Smooth muscle cell (in vitro differentiated cells): Measurements from ENCODE around the gene PODXL2. TPM values are rescaled to one million over a fixed set of nuclear protein-coding genes. Genes with fewer than 3 reads are reported as not detected.

Source experiments
- DNase-seq: peaks from one replicate; lab custom pipeline; 2025; ENCODE audit not compliant: unreplicated experiment; lab: John Stamatoyannopoulos, UW
- H2AFZ ChIP-seq: fragments of 200-600 bp; sonication (generic); 2 replicates; pipeline ENCODE4 v1.6.0; 2016; ENCODE audit warnings: antibody characterized with exemption, low read depth, mild to moderate bottlenecking
- H3F3A ChIP-seq: fragments of 200-600 bp; sonication (generic); 2 replicates; pipeline ENCODE4 v1.6.0; 2017; ENCODE audit warnings: antibody characterized with exemption, low read depth
- H3K27ac ChIP-seq: fragments of 200-600 bp; sonication (generic); 2 replicates; pipeline ENCODE4 v1.5.1; 2016; ENCODE audit warnings: low read depth, mild to moderate bottlenecking
- H3K27me3 ChIP-seq: fragments of 200-600 bp; sonication (generic); 2 replicates; pipeline ENCODE4 v1.6.1; 2016; ENCODE audit warnings: low read depth, mild to moderate bottlenecking
- H3K36me3 ChIP-seq: fragments of 200-600 bp; sonication (generic); 2 replicates; pipeline ENCODE4 v1.5.1; 2016; ENCODE audit warnings: low read depth
- H3K4me1 ChIP-seq: fragments of 200-600 bp; sonication (generic); 2 replicates; pipeline ENCODE4 v1.5.1; 2016; ENCODE audit warnings: low read depth
- H3K4me2 ChIP-seq: fragments of 200-600 bp; sonication (generic); 2 replicates; pipeline ENCODE4 v1.6.0; 2016; ENCODE audit warnings: mild to moderate bottlenecking
- H3K4me3 ChIP-seq: fragments of 200-600 bp; sonication (generic); 2 replicates; pipeline ENCODE4 v1.5.1; 2016; ENCODE audit warnings: mild to moderate bottlenecking
- H3K79me2 ChIP-seq: fragments of 200-600 bp; sonication (generic); 2 replicates; pipeline ENCODE4 v1.6.0; 2016; ENCODE audit warnings: low read depth, mild to moderate bottlenecking
- H3K9ac ChIP-seq: fragments of 200-600 bp; sonication (generic); 2 replicates; pipeline ENCODE4 v1.6.0; 2016; ENCODE audit warnings: low read depth
- H3K9me3 ChIP-seq: fragments of 200-600 bp; sonication (generic); replicated peaks from 2 replicates; pipeline ENCODE4 v1.5.1; 2016; ENCODE audit warnings: low read depth
- H4K20me1 ChIP-seq: fragments of 200-600 bp; sonication (generic); 2 replicates; pipeline ENCODE4 v1.6.0; 2016; ENCODE audit warnings: low read depth
- WGBS: methylation state at CpG from one replicate; pipeline ENCODE4 v1.1.7; 2016; ENCODE audit warnings: low lambda C conversion rate; 5-methylcytosine and 5-hydroxymethylcytosine counted together
- polyA plus RNA-seq: library from polyadenylated mRNA; unstranded; fragments of >200 nt; fragmentation: Nextera tagmentation; extraction: Ambion mirVana; gene quantifications from 2 replicates; pipeline ENCODE4 v1.2.1, GENCODE V29; 2016
- total RNA-seq: library from RNA; depleted of rRNA; stranded (reverse); fragments of >200 nt; gene quantifications from 2 replicates; pipeline ENCODE4 v1.2.3, GENCODE V29; 2014
- TF ChIP-seq, protein P1 (sequence below): fragments of 200-600 bp; sonication (generic); IDR thresholded peaks from 2 replicates; pipeline ENCODE4 v1.5.1; 2017; ENCODE audit warnings: borderline replicate concordance, mild to moderate bottlenecking, antibody characterized with exemption; ENCODE audit not compliant: insufficient read depth, poor library complexity, severe bottlenecking

The PODXL2 gene
- total and polyA plus RNA-seq, 2 experiments from 2014 or later: 4.1 to 9.7 TPM

DNA sequence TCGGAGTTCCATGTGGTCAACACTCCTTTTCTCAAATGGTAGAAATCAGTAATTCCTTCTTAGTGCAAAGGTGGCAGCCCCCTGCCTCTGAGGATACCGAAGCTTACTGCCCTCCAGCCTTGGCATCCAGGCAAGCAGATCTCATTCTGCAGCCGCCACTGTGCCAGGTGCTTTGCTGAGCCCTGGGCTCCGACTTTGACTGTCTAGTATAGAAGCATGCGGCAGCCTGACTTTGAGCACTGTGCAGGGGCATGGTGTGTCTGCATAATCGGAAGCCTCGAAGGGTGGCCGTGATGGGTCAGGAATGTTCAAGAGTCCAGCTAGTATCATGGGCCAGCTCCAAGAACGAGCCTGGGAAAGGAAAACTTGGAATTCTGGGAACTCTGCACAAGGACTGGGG is 83.5 kb downstream of the PODXL2 start:
- Histone ChIP-seq H3K36me3 (no peaks in the 10 kb centered on the region), H3K27ac (no peak overlapping the region), H3K79me2 (no peaks in the 10 kb centered on the region), H3K9me3 (no peaks in the 10 kb centered on the region), H4K20me1 (no peaks in the 10 kb centered on the region), H3K4me2 (no peak overlapping the region), H3F3A (no peaks in the 10 kb centered on the region), H3K4me1 (no peaks in the 10 kb centered on the region), H2AFZ (no peak overlapping the region), H3K9ac (no peak overlapping the region), H3K27me3 (no peaks in the 10 kb centered on the region), H3K4me3 (no peak overlapping the region)
- WGBS: 95% methylated on average over 9 of the region's 9 CpGs
- TF ChIP-seq, protein P1, sequence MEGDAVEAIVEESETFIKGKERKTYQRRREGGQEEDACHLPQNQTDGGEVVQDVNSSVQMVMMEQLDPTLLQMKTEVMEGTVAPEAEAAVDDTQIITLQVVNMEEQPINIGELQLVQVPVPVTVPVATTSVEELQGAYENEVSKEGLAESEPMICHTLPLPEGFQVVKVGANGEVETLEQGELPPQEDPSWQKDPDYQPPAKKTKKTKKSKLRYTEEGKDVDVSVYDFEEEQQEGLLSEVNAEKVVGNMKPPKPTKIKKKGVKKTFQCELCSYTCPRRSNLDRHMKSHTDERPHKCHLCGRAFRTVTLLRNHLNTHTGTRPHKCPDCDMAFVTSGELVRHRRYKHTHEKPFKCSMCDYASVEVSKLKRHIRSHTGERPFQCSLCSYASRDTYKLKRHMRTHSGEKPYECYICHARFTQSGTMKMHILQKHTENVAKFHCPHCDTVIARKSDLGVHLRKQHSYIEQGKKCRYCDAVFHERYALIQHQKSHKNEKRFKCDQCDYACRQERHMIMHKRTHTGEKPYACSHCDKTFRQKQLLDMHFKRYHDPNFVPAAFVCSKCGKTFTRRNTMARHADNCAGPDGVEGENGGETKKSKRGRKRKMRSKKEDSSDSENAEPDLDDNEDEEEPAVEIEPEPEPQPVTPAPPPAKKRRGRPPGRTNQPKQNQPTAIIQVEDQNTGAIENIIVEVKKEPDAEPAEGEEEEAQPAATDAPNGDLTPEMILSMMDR: no peak
- DNase-seq: no peak

DNA sequence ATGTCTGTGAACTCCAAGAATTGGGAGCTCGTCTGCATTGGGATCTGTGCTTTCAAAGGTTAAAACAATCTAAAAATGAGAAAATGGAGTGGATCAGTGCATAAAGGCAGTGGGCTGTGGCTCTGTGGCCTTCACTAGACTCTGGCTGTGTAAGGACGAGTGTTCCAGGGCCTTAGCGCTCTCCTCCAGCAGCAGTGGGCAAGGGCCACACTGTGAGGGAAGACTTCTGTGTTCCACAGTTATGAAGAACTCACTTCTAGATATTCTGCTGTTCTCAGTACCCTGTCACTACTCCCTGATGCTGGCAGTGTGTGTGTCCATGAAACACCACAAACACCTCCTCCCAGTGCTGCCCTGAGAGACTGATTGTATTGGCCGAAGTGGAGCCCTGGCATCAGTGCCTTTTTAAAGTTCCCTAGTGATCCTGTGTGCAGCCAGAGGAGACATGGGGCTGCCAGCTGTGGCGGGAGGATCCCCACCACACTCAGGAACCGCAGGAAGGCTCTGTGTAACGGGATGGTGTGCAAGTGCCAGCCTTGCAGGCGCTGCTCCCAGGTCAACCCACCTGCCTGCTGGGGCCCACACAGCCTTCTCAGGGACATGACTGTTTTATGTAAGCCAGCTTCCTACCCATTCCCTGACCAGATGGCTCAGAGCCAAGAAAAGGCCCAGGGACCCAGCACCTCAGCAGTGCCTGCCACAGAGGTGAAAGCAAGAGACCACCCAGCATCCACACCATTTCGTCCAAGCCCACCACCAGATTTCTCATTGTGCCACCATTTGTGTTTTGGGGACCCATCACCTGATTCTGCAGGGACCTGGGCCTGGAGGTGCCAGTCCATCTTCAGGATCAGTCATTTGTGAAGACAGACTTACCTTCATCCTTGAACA is 84.1 kb downstream of the PODXL2 start:
- H3K9me3 ChIP-seq: no peaks in the 10 kb centered on the region
- H3F3A ChIP-seq: no peaks in the 10 kb centered on the region
- TF ChIP-seq, protein P1: no peak
- H3K4me1 ChIP-seq: no peaks in the 10 kb centered on the region
- H3K79me2 ChIP-seq: no peaks in the 10 kb centered on the region
- no peak overlapping the region for H3K4me3 ChIP-seq
- H4K20me1 ChIP-seq: no peaks in the 10 kb centered on the region
- H3K9ac ChIP-seq: no peak overlapping the region
- WGBS: 96% methylated on average over 9 of the region's 9 CpGs
- H3K27ac ChIP-seq: no peak overlapping the region
- H3K36me3 ChIP-seq: no peaks in the 10 kb centered on the region
- H3K27me3 ChIP-seq: no peaks in the 10 kb centered on the region
- no peak overlapping the region for H2AFZ ChIP-seq
- H3K4me2 ChIP-seq: no peak overlapping the region
- no peak for DNase-seq

DNA sequence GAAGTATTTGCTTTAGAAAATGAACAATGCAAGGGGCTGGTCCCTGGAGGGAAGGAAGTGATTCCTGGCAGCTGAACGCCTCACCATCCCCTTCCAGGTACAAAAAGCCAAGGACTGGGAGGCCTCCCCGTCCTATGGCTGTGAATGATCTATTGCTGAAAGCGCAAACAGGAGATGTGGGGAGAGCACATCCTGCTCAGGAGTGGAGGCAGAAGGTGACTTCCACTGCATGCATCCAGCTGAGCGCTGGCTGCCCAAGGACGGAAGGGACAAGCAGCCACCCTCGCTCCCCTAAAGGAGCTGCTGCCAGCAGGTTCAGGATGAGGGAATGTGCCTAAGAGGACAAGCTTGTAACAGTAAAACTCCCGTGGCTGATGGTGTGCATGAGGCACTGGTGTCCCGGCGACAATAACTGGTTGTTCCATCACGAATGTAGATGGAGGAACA is 85.2 kb downstream of the PODXL2 start:
- no peak overlapping the region for H3K27ac ChIP-seq
- no peak for DNase-seq
- H3K4me3 ChIP-seq: no peak overlapping the region
- H3K4me1 ChIP-seq: no peaks in the 10 kb centered on the region
- H3K79me2 ChIP-seq: no peaks in the 10 kb centered on the region
- H3K27me3 ChIP-seq: no peaks in the 10 kb centered on the region
- H3K9me3 ChIP-seq: no peaks in the 10 kb centered on the region
- no peaks in the 10 kb centered on the region for H3F3A ChIP-seq
- no peaks in the 10 kb centered on the region for H3K36me3 ChIP-seq
- 83% methylated on average over 10 of the region's 10 CpGs for WGBS
- no peak overlapping the region for H3K9ac ChIP-seq
- TF ChIP-seq, protein P1: no peak
- no peak overlapping the region for H2AFZ ChIP-seq
- H3K4me2 ChIP-seq: no peak overlapping the region
- no peaks in the 10 kb centered on the region for H4K20me1 ChIP-seq
